GM18499 (cell line): ENCODE measurements around the gene RBP5.

Source experiments
- ATAC-seq: cut with Tn5 transposase; IDR thresholded peaks from one replicate; pipeline ENCODE4 v1.9.1; 2021; ENCODE audit warnings: moderate number of reproducible peaks; ENCODE audit not compliant: insufficient read depth, unreplicated experiment

Gene RBP5

GRCh38 chr12:7103837-7104584 lies 24.7 kb downstream of the RBP5 start:
- ATAC-seq = no peak

GRCh38 chr12:7102582-7102981 lies 26.1 kb downstream of the RBP5 start:
- ATAC-seq = no peak

GRCh38 chr12:7101694-7102131 lies 27.0 kb downstream of the RBP5 start:
- ATAC-seq = no peak

GRCh38 chr12:7101047-7101693 lies 27.5 kb downstream of the RBP5 start:
- no peak for ATAC-seq

- ATAC-seq = no peak
Observed at GRCh38 chr12:7100239-7100638, 28.4 kb downstream of the RBP5 start.

GRCh38 chr12:7099290-7099996 lies 29.2 kb downstream of the RBP5 start:
- no peak for ATAC-seq

- ATAC-seq = no peak
Observed at GRCh38 chr12:7096979-7097378, 31.7 kb downstream of the RBP5 start.

- no peak for ATAC-seq
Observed at GRCh38 chr12:7096006-7096932, 32.4 kb downstream of the RBP5 start.

- ATAC-seq = no peak
Observed at GRCh38 chr12:7093892-7094291, 34.8 kb downstream of the RBP5 start.

GRCh38 chr12:7093486-7093885 lies 35.2 kb downstream of the RBP5 start:
- no peak for ATAC-seq

- ATAC-seq = no peak
Observed at GRCh38 chr12:7092986-7093460, 35.7 kb downstream of the RBP5 start.

GRCh38 chr12:7092229-7092985 lies 36.3 kb downstream of the RBP5 start, which contains the start of gene C1R:
TSS of gene C1R (minus strand) at chr12:7092445. CDS start at chr12:7092388, 57 bp downstream.
- ATAC-seq = no peak

- ATAC-seq = no peak
Observed at GRCh38 chr12:7091660-7092228, 36.9 kb downstream of the RBP5 start.

- ATAC-seq = no peak
Observed at GRCh38 chr12:7091171-7091570, 37.5 kb downstream of the RBP5 start.

- ATAC-seq = no peak
Observed at GRCh38 chr12:7090222-7090998, 38.3 kb downstream of the RBP5 start.

- no peak for ATAC-seq
Observed at GRCh38 chr12:7089196-7089871, 39.4 kb downstream of the RBP5 start.

- no peak for ATAC-seq
Observed at GRCh38 chr12:7083125-7083524, 45.6 kb downstream of the RBP5 start.

GRCh38 chr12:7081037-7081436 lies 47.7 kb downstream of the RBP5 start:
- ATAC-seq = no peak
